ENCODE results near the gene DCAF10. TPM values are rescaled to one million over a fixed set of nuclear protein-coding genes. Genes with fewer than 3 reads are reported as not detected.
"Not testable (repeated sequence)": the region's sequence is repeated elsewhere in the genome, so short reads cannot be mapped to it uniquely, and the experiment has no call there.

Gene DCAF10
- total RNA-seq, 2 experiments from 2014 or later: 13.2 to 14.8 TPM

DNA sequence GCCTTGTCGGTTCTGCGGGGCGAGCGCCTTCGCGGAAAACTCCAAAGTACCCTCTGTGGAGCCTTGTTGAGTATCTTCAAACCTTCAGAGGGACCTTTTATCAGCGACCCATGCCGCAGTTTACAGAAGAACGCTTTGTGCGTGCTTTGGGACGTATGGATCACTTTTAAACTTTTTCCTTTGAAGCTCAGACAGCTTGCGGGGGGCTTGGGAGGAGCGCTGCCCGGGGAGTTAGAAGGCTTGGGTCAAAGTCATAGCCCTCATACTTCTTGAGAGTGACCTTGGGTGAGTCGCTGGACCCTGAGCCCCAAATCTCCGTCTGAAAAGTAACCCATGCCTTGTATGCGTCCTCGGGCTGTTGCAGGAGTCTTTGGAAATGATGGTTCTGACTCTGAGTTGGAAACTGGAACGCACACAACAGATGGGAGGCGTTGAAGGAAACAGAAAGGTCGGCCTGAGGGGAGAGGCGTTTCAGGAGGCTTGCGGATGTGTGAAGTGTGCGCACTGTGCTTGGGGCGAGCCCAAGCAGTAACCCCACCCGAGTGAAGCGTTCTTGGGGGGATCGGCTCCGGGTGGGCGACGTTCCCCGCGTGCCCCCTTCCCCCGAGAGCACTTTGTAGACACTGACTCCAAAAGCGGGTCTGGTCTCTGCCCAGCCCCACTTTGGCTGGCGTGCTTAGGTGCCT lies 104.0 kb downstream of the DCAF10 start:
- CTCF ChIA-PET: interaction anchor here (1.3 to 4.2 kb wide), 2 partner anchors 8 to 257 kb away, joined by 4 to 18 read pairs; no protein-coding TSS in a partner anchor
- POLR2A ChIA-PET: interaction anchor here (1.8 to 2.2 kb wide), 2 partner anchors 104 to 164 kb away, joined by 5 to 7 read pairs; partner anchors contain the start of gene DCAF10

DNA sequence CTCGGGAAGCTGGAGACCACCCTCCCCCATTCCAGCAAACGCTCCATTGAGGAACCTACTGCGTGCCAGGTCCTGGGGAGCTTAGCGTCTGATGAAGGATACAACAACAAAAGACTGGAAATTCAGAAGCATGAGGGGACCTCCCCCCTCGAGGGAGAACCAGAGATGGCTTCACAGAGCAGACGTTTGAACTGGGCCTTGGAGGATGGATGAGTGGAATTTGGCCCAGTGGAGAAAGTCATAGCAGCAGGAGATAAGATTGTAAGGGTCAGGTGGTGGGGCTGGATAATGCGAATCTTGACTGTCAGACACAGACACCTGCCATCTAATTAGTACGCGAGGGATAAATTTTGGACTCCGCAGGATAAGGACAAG lies 104.5 kb downstream of the DCAF10 start:
- CTCF ChIA-PET: interaction anchor here (1.3 to 4.2 kb wide), 2 partner anchors 8 to 257 kb away, joined by 4 to 18 read pairs; no protein-coding TSS in a partner anchor
- POLR2A ChIA-PET: interaction anchor here (2.2 kb wide), 1 partner anchor 163 kb away, joined by 5 read pairs; no protein-coding TSS in a partner anchor

DNA sequence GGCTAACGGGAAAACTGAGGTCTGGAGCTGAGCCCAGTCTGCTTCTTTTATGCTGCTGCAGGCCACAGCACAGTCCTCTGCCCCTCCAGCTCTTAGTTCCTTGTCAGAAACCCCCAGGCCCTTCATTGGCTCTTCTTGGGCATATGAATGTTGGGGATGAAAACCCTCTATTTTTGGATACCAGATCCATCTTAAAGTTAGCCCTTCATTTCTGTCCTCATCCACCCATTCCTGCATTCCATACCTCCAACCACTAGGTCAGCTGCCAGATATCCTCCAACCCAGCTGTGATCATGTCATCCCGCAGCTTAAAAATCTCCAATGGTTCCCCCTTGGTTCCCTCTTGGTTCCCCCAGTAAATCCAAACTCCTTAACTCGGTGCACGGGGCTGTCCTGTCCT lies 105.2 kb downstream of the DCAF10 start:
- POLR2A ChIA-PET: no interaction called here
- CTCF ChIA-PET: interaction anchor here (1.1 to 4.2 kb wide), 2 partner anchors 7 to 10 kb away, joined by 5 to 18 read pairs; no protein-coding TSS in a partner anchor

DNA sequence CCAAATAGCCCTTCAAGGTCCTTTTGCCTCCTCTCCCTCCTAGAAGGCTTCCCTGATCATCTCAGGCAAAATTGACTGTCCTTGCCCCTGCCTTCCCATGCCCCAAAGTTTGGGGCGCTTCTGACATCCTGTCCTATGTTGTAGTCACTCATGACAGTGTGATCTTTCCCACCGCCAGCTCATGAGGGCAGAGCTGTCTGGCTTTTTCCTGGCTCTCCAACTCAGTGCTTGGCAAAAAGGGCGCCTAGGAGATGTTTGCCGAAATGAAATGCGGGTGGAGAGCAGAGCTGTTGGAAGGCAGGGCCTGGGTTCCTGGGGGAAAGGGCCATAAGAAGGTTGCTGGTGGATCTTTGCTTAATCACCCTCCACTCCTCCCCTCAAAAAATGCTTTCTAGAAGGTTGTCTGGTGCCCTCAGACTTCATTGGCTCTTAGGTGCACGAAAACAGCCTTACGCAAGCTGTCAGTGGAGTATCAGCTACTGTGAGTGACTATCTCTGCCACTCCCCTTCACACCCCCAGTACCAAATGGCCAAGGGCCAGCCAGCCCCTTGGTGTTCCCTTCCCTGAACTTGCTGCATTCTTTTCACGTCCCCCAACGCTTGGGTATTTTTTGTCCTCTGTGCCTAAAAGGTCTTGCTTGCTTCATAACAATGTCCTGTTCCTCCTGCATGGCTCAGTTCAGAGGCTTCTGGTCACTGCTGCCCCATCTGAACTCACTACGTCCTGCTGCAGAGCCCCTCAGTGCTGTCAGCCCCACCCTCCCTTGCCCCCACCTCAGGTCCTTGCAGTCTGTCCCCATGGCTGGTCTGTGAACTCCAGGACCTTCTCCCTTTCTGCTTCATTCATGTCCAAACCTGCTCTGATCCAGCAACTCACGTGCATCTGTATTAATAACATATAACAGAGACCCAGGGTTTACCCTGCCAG lies 106.0 kb downstream of the DCAF10 start:
- ChIA-PET POLR2A (no interaction called here), CTCF (interaction anchor here (0.6 to 1.1 kb wide), 2 partner anchors 9 to 155 kb away, joined by 3 to 5 read pairs; no protein-coding TSS in a partner anchor)

DNA sequence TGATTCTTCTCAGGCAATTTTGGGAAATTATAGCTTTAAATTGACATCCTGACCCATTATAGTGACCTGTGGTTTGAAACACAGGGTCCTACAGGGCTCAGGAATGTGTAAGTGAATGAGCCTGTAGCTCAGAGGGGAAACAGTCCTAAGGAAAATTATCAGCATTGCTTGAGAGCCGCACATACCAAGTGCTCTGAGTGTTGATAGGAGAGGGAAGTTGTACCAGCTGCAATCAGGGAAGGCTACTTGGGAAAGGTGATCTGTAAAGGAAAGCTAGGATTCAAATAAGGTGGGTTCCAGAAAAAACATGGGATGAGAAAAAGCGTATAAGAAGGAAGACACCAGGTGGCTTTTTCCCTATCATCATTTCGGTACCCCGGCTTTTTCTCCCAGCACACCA lies 107.7 kb downstream of the DCAF10 start:
- ChIA-PET CTCF (interaction anchor here (0.6 to 0.9 kb wide), 2 partner anchors 41 to 61 kb away, joined by 3 read pairs; no protein-coding TSS in a partner anchor), POLR2A (no interaction called here)

DNA sequence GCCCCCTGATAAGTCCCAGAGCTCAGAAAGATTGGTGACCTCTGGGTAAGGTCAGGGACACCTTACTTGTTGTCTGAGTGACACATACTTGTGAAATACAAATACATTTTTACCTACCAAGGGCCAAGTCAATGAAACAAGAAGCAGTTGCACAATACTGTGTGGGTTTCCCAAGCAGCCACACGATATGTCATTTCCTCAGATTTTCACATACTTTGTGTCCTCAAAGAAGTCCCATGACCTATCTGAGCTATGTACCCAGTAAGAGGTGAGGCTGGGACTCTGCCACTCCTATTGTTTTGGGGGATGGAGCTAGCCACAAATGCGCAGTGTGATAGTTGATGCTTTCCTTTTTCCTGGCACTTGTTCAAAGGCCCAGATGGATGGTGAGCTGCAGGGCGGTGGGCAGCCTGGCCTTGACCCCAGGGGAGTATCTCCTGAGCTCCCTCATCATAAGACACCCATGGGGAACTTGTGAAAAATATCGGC lies 108.1 kb downstream of the DCAF10 start:
- ChIA-PET POLR2A (no interaction called here), CTCF (interaction anchor here (0.6 to 0.9 kb wide), 2 partner anchors 41 to 62 kb away, joined by 3 read pairs; no protein-coding TSS in a partner anchor)

DNA sequence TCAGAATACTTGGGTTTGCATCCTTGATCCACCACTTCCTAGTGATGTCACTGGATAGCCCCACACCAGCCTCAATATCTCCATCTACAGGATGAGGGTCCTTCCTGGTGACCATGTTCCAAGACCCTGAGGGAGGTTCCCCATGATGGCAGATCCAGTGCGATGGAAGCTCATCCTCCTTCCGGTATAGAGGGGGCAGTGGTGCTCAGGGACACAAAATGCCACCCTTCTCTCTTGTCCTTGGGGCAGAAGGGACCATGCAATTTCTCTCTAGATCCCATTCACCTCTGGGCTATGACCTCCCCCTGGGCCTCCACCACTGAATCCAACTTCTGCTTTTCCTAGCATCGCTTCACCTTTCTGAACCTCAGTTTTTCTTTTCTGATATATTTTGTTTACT lies 108.7 kb downstream of the DCAF10 start:
- ChIA-PET CTCF (interaction anchor here (0.9 kb wide), 1 partner anchor 62 kb away, joined by 3 read pairs; no protein-coding TSS in a partner anchor), POLR2A (no interaction called here)

DNA sequence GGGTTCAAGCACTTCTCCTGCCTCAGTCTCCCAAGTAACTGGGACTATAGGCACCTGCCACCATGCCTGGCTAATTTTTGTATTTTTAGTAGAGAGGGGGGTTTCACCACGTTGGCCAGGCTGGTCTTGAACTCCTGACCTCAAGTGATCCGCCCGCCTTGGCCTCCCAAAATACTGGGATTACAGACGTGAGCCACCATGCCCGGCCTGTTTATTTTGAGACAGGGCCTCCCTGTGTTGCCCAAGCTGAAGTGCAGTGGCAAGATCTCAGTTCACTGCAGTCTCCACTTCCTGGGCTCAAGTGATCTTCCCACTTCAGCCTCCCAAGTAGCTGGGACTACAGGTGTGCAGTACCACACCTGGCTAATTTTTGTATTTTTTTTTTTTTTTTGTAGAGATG lies 109.2 kb downstream of the DCAF10 start:
- CTCF ChIA-PET: not testable (repeated sequence)

DNA sequence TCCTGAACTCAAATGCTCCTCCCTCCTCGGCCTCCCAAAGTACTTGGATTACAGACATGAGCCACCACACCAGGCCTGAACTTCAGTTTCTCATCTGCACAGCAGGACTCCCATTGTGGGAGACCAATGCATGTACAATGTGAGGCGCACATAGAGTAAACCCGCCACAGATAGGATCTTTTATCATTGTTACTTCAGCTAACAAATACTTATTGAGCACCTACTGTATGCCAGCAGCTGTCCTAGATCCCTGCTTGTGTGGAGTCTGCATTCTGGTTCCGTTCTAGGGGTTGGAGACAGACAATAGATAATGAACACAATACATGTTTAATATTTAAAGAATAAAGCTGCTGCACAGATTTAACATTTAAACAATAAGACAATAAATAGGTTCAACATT lies 109.7 kb downstream of the DCAF10 start:
- ChIA-PET POLR2A (no interaction called here), CTCF (interaction anchor here (1.0 kb wide), 1 partner anchor 177 kb away, joined by 5 read pairs; no protein-coding TSS in a partner anchor)

More for the DNA sequence above, 109.2 kb downstream of the DCAF10 start:
- POLR2A ChIA-PET: not testable (repeated sequence)

DNA sequence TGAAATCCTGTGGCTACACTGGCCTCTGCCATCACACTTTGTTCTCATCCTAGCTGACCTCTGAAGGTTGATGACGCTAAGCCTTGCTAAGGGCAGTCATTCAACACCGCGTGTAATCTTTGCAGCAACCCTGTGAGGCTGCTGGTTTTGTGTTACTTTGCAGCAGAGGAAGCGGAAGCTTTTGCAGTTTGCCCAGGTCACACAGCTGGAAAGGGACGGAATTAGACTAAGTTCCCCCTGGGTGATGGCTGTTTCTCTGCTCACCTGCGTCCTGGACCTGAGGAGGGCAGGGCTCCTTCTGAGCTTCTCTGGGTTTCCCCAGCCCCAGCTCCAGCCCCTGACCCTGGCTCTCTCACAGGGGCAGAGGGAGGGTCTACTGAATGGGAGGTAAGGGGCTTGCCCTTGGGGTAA lies 110.7 kb downstream of the DCAF10 start:
- POLR2A ChIA-PET: no interaction called here
- CTCF ChIA-PET: interaction anchor here (0.9 to 3.1 kb wide), 4 partner anchors 8 to 249 kb away, joined by 3 to 18 read pairs (median 4); partner anchors contain the start of gene SLC25A51

DNA sequence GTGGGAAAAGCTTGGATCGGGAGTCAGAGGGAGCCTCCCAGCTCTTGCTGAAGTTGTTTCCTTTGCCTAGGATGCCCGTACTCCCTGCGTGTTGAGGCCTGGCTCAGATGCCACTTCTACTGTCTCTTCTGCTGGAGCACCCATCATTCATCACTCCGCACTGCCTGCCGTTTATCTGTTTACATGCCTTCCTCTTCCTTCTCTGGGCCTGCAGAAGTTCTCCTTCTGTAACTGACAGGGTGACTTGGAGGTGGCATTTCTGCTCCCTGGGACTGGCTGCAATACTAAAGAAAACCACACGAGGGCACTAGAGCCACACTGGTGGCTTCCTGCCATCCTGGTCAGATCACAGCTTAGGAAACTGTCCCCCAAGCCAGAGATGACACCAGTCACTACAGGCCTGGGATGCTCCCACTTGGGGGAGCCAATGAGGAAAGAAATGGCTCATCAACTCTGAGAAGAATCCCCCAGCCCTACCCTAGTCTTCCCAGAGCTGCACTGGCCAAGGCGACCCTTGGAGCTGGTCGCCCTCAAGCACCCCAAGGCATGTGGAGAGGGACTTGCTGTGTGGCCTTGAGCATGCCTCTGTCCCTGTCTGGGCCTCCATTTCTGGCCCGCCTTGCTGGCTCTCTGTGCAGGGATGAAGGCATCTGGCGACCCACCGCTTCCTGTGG lies 113.0 kb downstream of the DCAF10 start:
- ChIA-PET POLR2A (no interaction called here), CTCF (interaction anchor here (0.6 to 3.1 kb wide), 21 partner anchors 8 to 485 kb away, joined by 3 to 18 read pairs (median 5); partner anchors contain the start of genes SHB and SLC25A51)

DNA sequence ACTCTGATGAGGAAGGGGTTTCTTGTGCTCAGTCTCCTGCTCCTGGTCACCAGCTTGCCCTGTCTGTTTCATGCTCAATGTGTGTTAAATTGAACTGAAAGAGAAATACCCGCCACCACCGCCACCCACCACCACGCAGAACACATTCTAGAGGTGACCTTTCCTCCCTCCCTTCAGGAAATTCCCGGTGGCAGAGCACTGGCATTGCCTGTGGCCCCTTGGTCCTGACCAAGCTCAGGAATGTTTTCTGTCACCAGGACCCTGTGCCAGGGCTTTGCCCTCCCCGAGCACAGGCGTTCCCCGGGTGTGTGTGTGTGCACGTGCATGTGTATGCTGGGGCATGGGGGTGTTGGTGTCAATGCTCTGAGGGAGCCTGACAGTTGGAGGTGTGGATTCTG lies 113.6 kb downstream of the DCAF10 start:
- POLR2A ChIA-PET: no interaction called here
- CTCF ChIA-PET: interaction anchor here (0.6 to 3.1 kb wide), 20 partner anchors 8 to 484 kb away, joined by 3 to 18 read pairs (median 5); partner anchors contain the start of genes SHB and SLC25A51

DNA sequence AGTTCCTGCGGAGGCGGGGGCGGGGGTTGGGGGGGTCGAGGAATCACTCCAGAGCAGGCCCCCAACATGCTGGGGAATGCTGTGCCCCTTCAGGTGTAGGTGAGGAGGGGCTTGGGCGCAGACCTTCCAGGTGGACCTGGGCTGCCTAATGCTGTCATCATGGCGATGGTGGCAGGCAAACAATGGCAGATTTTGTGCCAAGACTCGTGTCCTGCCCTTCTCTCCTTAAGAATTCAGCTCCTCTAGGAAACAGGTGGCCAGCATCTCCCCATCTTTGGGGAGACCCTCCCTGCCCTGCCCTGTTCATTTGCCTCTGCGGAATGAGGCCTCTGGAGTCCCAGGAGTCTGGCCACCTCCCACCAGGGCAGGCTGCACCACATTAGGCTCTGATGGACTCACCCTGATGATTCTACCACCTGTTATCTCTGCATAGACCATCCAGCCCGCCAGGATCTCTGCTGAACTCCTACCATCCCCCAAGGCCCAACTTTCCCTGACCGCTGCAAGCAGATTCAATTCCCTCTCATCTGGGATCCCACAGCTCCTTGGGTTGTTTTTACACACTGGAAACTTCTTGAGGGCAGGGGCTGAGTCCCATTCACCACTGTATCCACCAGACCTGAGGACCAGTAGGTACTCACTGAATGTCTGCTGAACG lies 114.2 kb downstream of the DCAF10 start:
- ChIA-PET POLR2A (no interaction called here), CTCF (interaction anchor here (0.7 to 3.1 kb wide), 10 partner anchors 7 to 187 kb away, joined by 3 to 18 read pairs (median 5); partner anchors contain the start of gene SLC25A51)

DNA sequence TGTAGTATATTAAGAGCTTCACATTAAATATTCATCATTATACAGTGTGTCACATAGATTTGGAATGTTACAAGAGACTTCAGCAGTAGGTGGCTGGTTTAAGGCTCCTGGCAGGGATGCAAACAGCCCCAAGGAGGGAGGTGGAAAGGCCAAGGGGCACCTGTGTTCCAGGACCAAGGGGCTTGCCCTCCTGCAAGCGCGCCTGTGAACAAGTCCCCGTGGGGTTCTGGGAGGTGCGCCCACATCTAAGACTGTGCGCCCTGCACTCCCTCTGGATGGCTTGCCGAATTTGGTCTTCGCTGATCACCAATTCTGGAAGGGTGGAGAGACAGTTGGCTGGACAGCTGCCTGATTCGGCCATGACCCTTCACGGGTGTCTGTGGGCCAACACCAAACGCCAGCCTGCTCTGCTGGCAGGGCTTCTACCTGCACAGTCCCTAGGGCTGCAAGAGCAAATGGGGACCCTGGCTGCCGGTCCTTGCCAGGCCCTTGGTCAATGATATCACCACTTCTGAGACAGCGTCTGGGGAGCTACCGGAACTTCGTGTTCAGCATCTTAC lies 115.4 kb downstream of the DCAF10 start:
- POLR2A ChIA-PET: no interaction called here
- CTCF ChIA-PET: interaction anchor here (0.7 to 1.2 kb wide), 3 partner anchors 10 to 170 kb away, joined by 3 to 5 read pairs (median 4); no protein-coding TSS in a partner anchor

DNA sequence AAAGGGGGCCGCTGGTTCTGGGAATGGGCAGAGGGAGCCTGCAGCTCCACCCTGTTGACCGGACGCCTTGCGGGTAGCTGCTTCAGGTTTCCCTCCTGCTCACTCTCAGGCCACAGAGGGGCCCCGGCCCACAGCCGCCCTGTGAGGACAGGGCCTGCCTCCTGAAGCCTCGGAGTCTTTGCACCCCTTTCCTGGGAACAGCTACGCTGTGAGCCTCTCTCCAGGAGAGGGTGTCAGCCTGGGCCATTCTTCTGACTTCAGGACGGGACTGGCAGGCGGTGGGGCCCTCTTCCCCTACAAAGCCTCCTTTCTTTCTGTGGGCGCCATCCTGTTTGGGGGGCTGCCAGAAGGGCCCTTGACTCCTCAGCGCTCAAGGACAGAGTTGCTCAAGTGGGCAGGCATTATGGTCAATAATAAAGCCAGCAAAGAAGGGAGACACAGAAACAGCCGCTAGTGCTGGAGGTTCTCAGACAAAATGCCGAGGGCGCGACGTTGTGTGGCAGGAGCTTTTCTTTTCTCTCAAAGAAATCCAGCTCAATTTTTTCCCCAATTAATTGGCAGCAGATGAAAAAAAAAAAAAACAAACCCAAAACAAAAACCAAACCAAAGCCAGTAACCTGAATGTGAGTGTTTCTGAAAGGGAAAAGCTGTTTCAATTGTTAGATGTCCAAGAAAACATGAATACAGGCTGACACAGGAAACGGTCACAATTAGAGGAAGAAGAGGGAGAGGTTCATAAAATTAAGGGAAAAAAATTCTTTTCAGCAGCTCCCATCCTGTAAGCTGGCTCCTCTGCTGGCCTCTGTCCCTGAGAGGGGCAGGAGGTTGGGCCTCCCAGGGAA lies 116.1 kb downstream of the DCAF10 start:
- CTCF ChIA-PET: interaction anchor here (0.7 kb wide), 2 partner anchors 29 to 337 kb away, joined by 3 read pairs; no protein-coding TSS in a partner anchor
- POLR2A ChIA-PET: no interaction called here

Data from activated CD8-positive, alpha-beta memory T cell treated with anti-CD3 and anti-CD28 coated beads for 36 hours (primary cell).